NT2/D1 (cell line): Measurements from ENCODE around the gene AP3D1.
"Not testable (repeated sequence)": the region's sequence is repeated elsewhere in the genome, so short reads cannot be mapped to it uniquely, and the experiment has no call there.

Experiments used
- SUZ12 ChIP-seq: IDR thresholded peaks from 2 replicates; pipeline ENCODE4 v1.6.1; 2011; ENCODE audit not compliant: insufficient read length, insufficient read depth; ENCODE audit errors: extremely low read depth
- ZNF274 ChIP-seq: IDR thresholded peaks from 2 replicates; pipeline ENCODE4 v1.6.1; 2011; ENCODE audit warnings: mild to moderate bottlenecking, low read depth, low read length

- TF ChIP-seq SUZ12, ZNF274: not testable (repeated sequence)
Observed at GRCh38 chr19:2091926-2092525, 59.3 kb downstream of the AP3D1 start.
